GM12878 (cell line): ENCODE measurements around the gene DHRS7C. TPM values are rescaled to one million over a fixed set of nuclear protein-coding genes. Genes with fewer than 3 reads are reported as not detected.

Experiments used
- ATAC-seq: fragments of 200-7000 bp; cut with Tn5 transposase; 3 replicates; pipeline ENCODE4 v1.9.1; 2020; ENCODE audit warnings: mild to moderate bottlenecking, moderate library complexity
- BruUV-seq: library from RNA; stranded (reverse); fragments of 400-500 nt; replicated peaks from 2 replicates; lab custom pipeline; 2021; lab: Mats Ljungman, UMichigan
- CTCF ChIA-PET: fragments of 300-600 bp; sonication (Branson Sonifier 250); formaldehyde crosslinking; extraction: SDS; loops from one replicate; lab custom pipeline; 2021; ENCODE audit warnings: inconsistent platforms; lab: Yijun Ruan, JAX
- POLR2A ChIA-PET: fragments of 350-600 bp; formaldehyde crosslinking; extraction: SDS; loops from one replicate; lab custom pipeline; 2021; ENCODE audit warnings: inconsistent platforms; lab: Charles Lee
- RAD21 ChIA-PET: fragments of 300-600 bp; sonication (Branson Sonifier 250); formaldehyde crosslinking; loops from one replicate; lab custom pipeline; 2023; ENCODE audit warnings: antibody characterized with exemption; ENCODE audit not compliant: unreplicated experiment; lab: Charles Lee
- SMC1A ChIA-PET: fragments of 300-600 bp; sonication (Branson Sonifier 250); formaldehyde crosslinking; loops from one replicate; lab custom pipeline; 2023; ENCODE audit not compliant: unreplicated experiment, uncharacterized antibody; lab: Charles Lee
- DNase-seq: peaks from one replicate; pipeline ENCODE4 v3.0.0-alpha.2; 2011; ENCODE audit warnings: low read depth, low spot score
- FAIRE-seq: peaks from 3 replicates; lab custom pipeline; 2011; peaks lifted over from hg19 to GRCh38; lab: Jason Lieb, UNC
- H2AFZ ChIP-seq: 2 replicates; pipeline ENCODE4 v1.6.0; 2011; ENCODE audit warnings: low read depth, low read length, control low read depth; ENCODE audit not compliant: control insufficient read depth
- H3K27ac ChIP-seq: 2 replicates; pipeline ENCODE4 v1.5.1; 2011; ENCODE audit warnings: control low read depth; ENCODE audit not compliant: control insufficient read depth, insufficient read depth
- H3K27me3 ChIP-seq, 2 experiments: replicated peaks in 1 of 2; 2 replicates each; pipeline versions ENCODE4 v1.6.0 to v1.6.1; 2011; ENCODE audit warnings: low read length in 1 of 2; ENCODE audit not compliant: control insufficient read depth in 2 of 2, insufficient read depth in 2 of 2
- H3K36me3 ChIP-seq, 2 experiments: 2 replicates each; pipeline ENCODE4 v1.5.1; 2011; ENCODE audit warnings: low read length in 1 of 2; ENCODE audit not compliant: control insufficient read depth in 2 of 2, insufficient read depth in 2 of 2
- H3K4me1 ChIP-seq: 2 replicates; pipeline ENCODE4 v1.6.1; 2011; ENCODE audit warnings: mild to moderate bottlenecking, low read length, moderate library complexity, mixed read lengths; ENCODE audit not compliant: control insufficient read depth, insufficient read depth
- H3K4me2 ChIP-seq: 2 replicates; pipeline ENCODE4 v1.6.0; 2011; ENCODE audit warnings: control low read depth; ENCODE audit not compliant: control insufficient read depth, insufficient read depth
- H3K4me3 ChIP-seq: fragments of 200-600 bp; sonication (generic); 2 replicates; pipeline ENCODE4 v1.5.1; 2016
- H3K79me2 ChIP-seq: 2 replicates; pipeline ENCODE4 v1.6.0; 2011; ENCODE audit warnings: low read length; ENCODE audit not compliant: control insufficient read depth, insufficient read depth
- H3K9ac ChIP-seq: 2 replicates; pipeline ENCODE4 v1.8.0; 2011; ENCODE audit warnings: low read length, control low read depth, mixed read lengths; ENCODE audit not compliant: control insufficient read depth, insufficient read depth
- H3K9me3 ChIP-seq: replicated peaks from 3 replicates; pipeline ENCODE4 v1.5.1; 2011; ENCODE audit warnings: mild to moderate bottlenecking, low read length; ENCODE audit not compliant: control insufficient read depth, insufficient read depth
- H4K20me1 ChIP-seq: 2 replicates; pipeline ENCODE4 v1.6.0; 2011; ENCODE audit not compliant: control insufficient read depth, insufficient read depth
- ATF3 ChIP-seq: IDR thresholded peaks from 2 replicates; pipeline ENCODE4 v1.6.1; 2011; ENCODE audit warnings: low read depth, mild to moderate bottlenecking, low read length, moderate library complexity, borderline replicate concordance; ENCODE audit errors: extremely low read depth
- BCL3 ChIP-seq: IDR thresholded peaks from 2 replicates; pipeline ENCODE4 v1.6.1; 2011; ENCODE audit warnings: borderline replicate concordance, low read depth, mild to moderate bottlenecking, moderate library complexity, low read length; ENCODE audit not compliant: insufficient read depth, poor library complexity, severe bottlenecking
- DPF2 ChIP-seq: fragments of 450-650 bp; IDR thresholded peaks from 2 replicates; pipeline ENCODE4 v1.6.1; 2017; ENCODE audit warnings: mild to moderate bottlenecking
- ESRRA ChIP-seq: IDR thresholded peaks from 2 replicates; pipeline ENCODE4 v1.6.1; 2012; ENCODE audit warnings: mild to moderate bottlenecking, low read length, improper control_type of control experiment
- FOS ChIP-seq: IDR thresholded peaks from 3 replicates; pipeline ENCODE4 v1.6.1; 2011; ENCODE audit warnings: borderline replicate concordance; ENCODE audit not compliant: insufficient read length; ENCODE audit errors: extremely low read depth
- IKZF2 ChIP-seq, 2 experiments: fragments of 450-650 bp; IDR thresholded peaks; 2 replicates each; pipeline ENCODE4 v1.6.1; 2017; ENCODE audit warnings: mild to moderate bottlenecking in 2 of 2, moderate library complexity in 2 of 2
- MXI1 ChIP-seq: fragments of 150-350 bp; IDR thresholded peaks from 2 replicates; pipeline ENCODE4 v1.6.1; 2011; ENCODE audit warnings: low read depth, mild to moderate bottlenecking, inconsistent platforms, low read length, improper control_type of control experiment
- NRF1 ChIP-seq: conservative IDR thresholded peaks from 2 replicates; pipeline ENCODE4 v1.6.1; 2011; ENCODE audit warnings: mild to moderate bottlenecking, low read depth, low read length, improper control_type of control experiment
- PAX8 ChIP-seq: fragments of 450-650 bp; IDR thresholded peaks from 2 replicates; pipeline ENCODE4 v1.6.1; 2017; ENCODE audit warnings: mild to moderate bottlenecking, moderate library complexity
- PKNOX1 ChIP-seq: fragments of 450-650 bp; IDR thresholded peaks from 2 replicates; pipeline ENCODE4 v1.6.1; 2016; ENCODE audit warnings: mild to moderate bottlenecking
- POLR2A ChIP-seq: IDR thresholded peaks from 2 replicates; pipeline ENCODE4 v1.6.1; 2011; ENCODE audit warnings: low read depth, mild to moderate bottlenecking, low read length
- RAD51 ChIP-seq: fragments of 450-650 bp; IDR thresholded peaks from 2 replicates; pipeline ENCODE4 v1.6.1; 2016; ENCODE audit warnings: moderate library complexity, mild to moderate bottlenecking, inconsistent platforms
- SIN3A ChIP-seq: IDR thresholded peaks from 2 replicates; pipeline ENCODE4 v1.6.1; 2012; ENCODE audit warnings: low read depth, low read length, improper control_type of control experiment
- SIX5 ChIP-seq: IDR thresholded peaks from 2 replicates; pipeline ENCODE4 v1.6.1; 2011; ENCODE audit warnings: mild to moderate bottlenecking, low read depth, low read length, moderate library complexity; ENCODE audit not compliant: severe bottlenecking
- WRNIP1 ChIP-seq: IDR thresholded peaks from 2 replicates; pipeline ENCODE4 v1.6.1; 2011; ENCODE audit warnings: low read depth, low read length, improper control_type of control experiment, borderline replicate concordance
- WGBS: methylation state at CpG from one replicate; pipeline ENCODE4 v1.1.6; 2016; ENCODE audit warnings: low lambda C conversion rate; ENCODE audit not compliant: insufficient replicate concordance, insufficient coverage; ENCODE audit errors: missing lambda C conversion rate; 5-methylcytosine and 5-hydroxymethylcytosine counted together
- in situ Hi-C: fragments of 300-500 bp; cut with MboI; formaldehyde crosslinking; loops from 9 replicates; pipeline ENCODE4 v1.14.3; 2018; ENCODE audit warnings: mixed read lengths
- intact Hi-C: fragments of 100-400 bp; cut with micrococcal nuclease; formaldehyde crosslinking; loops from one replicate; pipeline ENCODE4 v1.14.2; 2022; ENCODE audit not compliant: unreplicated experiment
- polyA plus RNA-seq, 11 experiments: library from polyadenylated mRNA; depleted of rRNA in 4 of 11; unstranded in 6 of 11; stranded (reverse) in 5 of 11; fragments of >200 nt; fragmentation: Nextera tagmentation in 4 of 11; fragmentation: Illumina TruSeq in 1 of 11; extraction: Ambion mirVana in 4 of 11; extraction: Trizol in 1 of 11; gene quantifications; 1 replicate in 1 of 11; 2 replicates in 10 of 11; pipeline versions ENCODE4 v1.2.1 to v1.2.3, GENCODE V29; 2011 to 2016; ENCODE audit warnings: inconsistent platforms in 2 of 11, missing spikeins in 2 of 11, low read depth in 1 of 11
- total RNA-seq, 4 experiments: library from RNA; depleted of rRNA in 3 of 4; stranded (reverse); fragments of >200 nt in 3 of 4; fragmentation: Illumina TruSeq in 1 of 4; extraction: Trizol in 1 of 4; gene quantifications; 2 replicates each; pipeline versions ENCODE4 v1.2.1 to v1.2.3, GENCODE V29; 2013 to 2021

DHRS7C gene
- total and polyA plus RNA-seq, 10 of the 15 experiments (the other 5 are each of a cell fraction or from before 2014, with no cell fraction given), result not detected

- TF ChIP-seq ESRRA (no peak), MXI1 (no peak)
Observed at GRCh38 chr17:9802697-9803096, 11.3 kb upstream of the DHRS7C start (continued).

GRCh38 chr17:9802294-9802693, 10.9 kb upstream of the DHRS7C start:
- H3K4me1 ChIP-seq, result no peaks in the 10 kb centered on the region
- H3K9me3 ChIP-seq, result no peaks in the 10 kb centered on the region
- intact Hi-C loops (no loop called here), in situ Hi-C loops (no loop called here)
- POLR2A ChIA-PET, result no interaction called here
- no peak overlapping the region for H3K27ac ChIP-seq
- FAIRE-seq (no peak), ATAC-seq (no peak), DNase-seq (no peak)
- SMC1A ChIA-PET, result no interaction called here
- CTCF ChIA-PET, result no interaction called here
- no peak overlapping the region for H3K4me3 ChIP-seq
- H2AFZ ChIP-seq, result no peak overlapping the region
- BruUV-seq, result no TSS peak
- no peaks in the 10 kb centered on the region for H3K79me2 ChIP-seq
- H3K36me3 ChIP-seq, result no peaks in the 10 kb centered on the region
- 50% methylated on average over 13 of the region's 13 CpGs for WGBS
- H3K9ac ChIP-seq, result no peak overlapping the region
- no peaks in the 10 kb centered on the region; a peak in 1 of 4 replicates for H3K27me3 ChIP-seq
- no peaks in the 10 kb centered on the region for H4K20me1 ChIP-seq
- RAD21 ChIA-PET, result no interaction called here
- no peak for TF ChIP-seq POLR2A
- no peak overlapping the region for H3K4me2 ChIP-seq

GRCh38 chr17:9801505-9801904, 10.1 kb upstream of the DHRS7C start:
- H3K27me3 ChIP-seq, result no peaks in the 10 kb centered on the region; a peak in 1 of 4 replicates
- H3K27ac ChIP-seq, result no peak overlapping the region
- no peak overlapping the region for H2AFZ ChIP-seq
- no peak overlapping the region for H3K9ac ChIP-seq
- H3K4me3 ChIP-seq, result no peak overlapping the region
- SMC1A ChIA-PET, result no interaction called here
- no peaks in the 10 kb centered on the region for H3K4me1 ChIP-seq
- no peak for DNase-seq
- WGBS, result 20% methylated on average over 2 of the region's 2 CpGs
- intact Hi-C loops, result no loop called here
- BruUV-seq, result no TSS peak
- FAIRE-seq, result no peak
- CTCF ChIA-PET, result no interaction called here
- H3K4me2 ChIP-seq, result no peak overlapping the region
- no peaks in the 10 kb centered on the region for H3K9me3 ChIP-seq
- in situ Hi-C loops, result no loop called here
- H3K36me3 ChIP-seq, result no peaks in the 10 kb centered on the region
- POLR2A ChIA-PET, result no interaction called here
- RAD21 ChIA-PET, result no interaction called here
- no peak for ATAC-seq
- H4K20me1 ChIP-seq, result no peaks in the 10 kb centered on the region
- H3K79me2 ChIP-seq, result no peaks in the 10 kb centered on the region
- TF ChIP-seq PKNOX1, result no peak
- no peak for TF ChIP-seq WRNIP1
- no peak for TF ChIP-seq IKZF2 (IDR thresholded peaks at IDR 0.05)
- no peak for TF ChIP-seq SIX5
- TF ChIP-seq BCL3, result no peak
- no peak for TF ChIP-seq DPF2
- no peak for TF ChIP-seq FOS
- no peak for TF ChIP-seq RAD51
- TF ChIP-seq PAX8, result no peak
- no peak for TF ChIP-seq ATF3
- no peak for TF ChIP-seq NRF1
- no peak for TF ChIP-seq SIN3A
